Smooth muscle cell (in vitro differentiated cells): ENCODE measurements around the gene ADNP. TPM values are rescaled to one million over a fixed set of nuclear protein-coding genes. Genes with fewer than 3 reads are reported as not detected.

Experiments
- DNase-seq: peaks from one replicate; lab custom pipeline; 2025; ENCODE audit not compliant: unreplicated experiment; lab: John Stamatoyannopoulos, UW
- H2AFZ ChIP-seq: fragments of 200-600 bp; sonication (generic); 2 replicates; pipeline ENCODE4 v1.6.0; 2016; ENCODE audit warnings: antibody characterized with exemption, low read depth, mild to moderate bottlenecking
- H3F3A ChIP-seq: fragments of 200-600 bp; sonication (generic); 2 replicates; pipeline ENCODE4 v1.6.0; 2017; ENCODE audit warnings: antibody characterized with exemption, low read depth
- H3K27ac ChIP-seq: fragments of 200-600 bp; sonication (generic); 2 replicates; pipeline ENCODE4 v1.5.1; 2016; ENCODE audit warnings: low read depth, mild to moderate bottlenecking
- H3K27me3 ChIP-seq: fragments of 200-600 bp; sonication (generic); 2 replicates; pipeline ENCODE4 v1.6.1; 2016; ENCODE audit warnings: low read depth, mild to moderate bottlenecking
- H3K36me3 ChIP-seq: fragments of 200-600 bp; sonication (generic); 2 replicates; pipeline ENCODE4 v1.5.1; 2016; ENCODE audit warnings: low read depth
- H3K4me1 ChIP-seq: fragments of 200-600 bp; sonication (generic); 2 replicates; pipeline ENCODE4 v1.5.1; 2016; ENCODE audit warnings: low read depth
- H3K4me2 ChIP-seq: fragments of 200-600 bp; sonication (generic); 2 replicates; pipeline ENCODE4 v1.6.0; 2016; ENCODE audit warnings: mild to moderate bottlenecking
- H3K4me3 ChIP-seq: fragments of 200-600 bp; sonication (generic); 2 replicates; pipeline ENCODE4 v1.5.1; 2016; ENCODE audit warnings: mild to moderate bottlenecking
- H3K79me2 ChIP-seq: fragments of 200-600 bp; sonication (generic); 2 replicates; pipeline ENCODE4 v1.6.0; 2016; ENCODE audit warnings: low read depth, mild to moderate bottlenecking
- H3K9ac ChIP-seq: fragments of 200-600 bp; sonication (generic); 2 replicates; pipeline ENCODE4 v1.6.0; 2016; ENCODE audit warnings: low read depth
- H3K9me3 ChIP-seq: fragments of 200-600 bp; sonication (generic); replicated peaks from 2 replicates; pipeline ENCODE4 v1.5.1; 2016; ENCODE audit warnings: low read depth
- H4K20me1 ChIP-seq: fragments of 200-600 bp; sonication (generic); 2 replicates; pipeline ENCODE4 v1.6.0; 2016; ENCODE audit warnings: low read depth
- WGBS: methylation state at CpG from one replicate; pipeline ENCODE4 v1.1.7; 2016; ENCODE audit warnings: low lambda C conversion rate; 5-methylcytosine and 5-hydroxymethylcytosine counted together
- polyA plus RNA-seq: library from polyadenylated mRNA; unstranded; fragments of >200 nt; fragmentation: Nextera tagmentation; extraction: Ambion mirVana; gene quantifications from 2 replicates; pipeline ENCODE4 v1.2.1, GENCODE V29; 2016
- total RNA-seq: library from RNA; depleted of rRNA; stranded (reverse); fragments of >200 nt; gene quantifications from 2 replicates; pipeline ENCODE4 v1.2.3, GENCODE V29; 2014
- TF ChIP-seq, protein P1 (sequence below): fragments of 200-600 bp; sonication (generic); IDR thresholded peaks from 2 replicates; pipeline ENCODE4 v1.5.1; 2017; ENCODE audit warnings: borderline replicate concordance, mild to moderate bottlenecking, antibody characterized with exemption; ENCODE audit not compliant: insufficient read depth, poor library complexity, severe bottlenecking

The ADNP gene
- total and polyA plus RNA-seq, 2 experiments from 2014 or later = 14.2 to 57.4 TPM

DNA sequence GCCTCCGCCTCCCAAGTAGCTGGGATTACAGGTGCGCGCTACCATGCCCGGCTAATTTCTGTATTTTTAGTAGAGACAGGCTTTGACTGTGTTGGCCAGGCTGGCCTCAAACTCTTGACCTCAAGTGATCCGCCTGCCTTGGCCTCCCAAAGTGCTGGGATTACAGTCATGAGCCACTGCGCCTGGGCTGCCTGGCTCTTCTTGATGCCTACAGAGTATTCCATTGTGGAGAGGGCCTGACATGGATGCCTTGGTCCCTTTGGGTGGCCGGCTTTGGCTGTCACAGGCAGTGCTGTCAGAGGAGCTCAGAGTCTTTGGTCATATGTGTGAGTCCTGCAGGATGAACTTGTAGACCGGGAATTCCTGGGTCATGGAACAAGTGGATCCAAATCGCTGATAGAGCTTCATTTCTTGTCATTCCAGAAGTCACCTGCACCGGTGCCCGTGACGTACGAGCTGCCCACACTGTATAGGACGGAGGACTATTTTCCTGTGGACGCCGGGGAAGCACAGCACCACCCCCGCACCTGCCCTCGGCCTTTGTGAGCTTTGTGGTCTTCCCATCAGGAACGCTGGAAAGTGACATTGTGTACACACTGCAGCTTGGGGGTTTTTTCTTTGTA is 55.1 kb downstream of the ADNP start:
- no peaks in the 10 kb centered on the region for H3K9me3 ChIP-seq
- no peak overlapping the region for H3K27ac ChIP-seq
- H3K9ac ChIP-seq = no peak overlapping the region
- DNase-seq = no peak
- H3K27me3 ChIP-seq = no peaks in the 10 kb centered on the region
- 95% methylated on average over 19 of the region's 19 CpGs for WGBS
- no peak overlapping the region for H3K4me2 ChIP-seq
- H3K79me2 ChIP-seq = no peaks in the 10 kb centered on the region
- peaks cover 3% of the 10 kb centered on the region for H4K20me1 ChIP-seq
- no peak overlapping the region for H3K4me3 ChIP-seq
- H3K4me1 ChIP-seq = peaks cover 6% of the 10 kb centered on the region
- H3K36me3 ChIP-seq = no peaks in the 10 kb centered on the region
- TF ChIP-seq, protein P1, sequence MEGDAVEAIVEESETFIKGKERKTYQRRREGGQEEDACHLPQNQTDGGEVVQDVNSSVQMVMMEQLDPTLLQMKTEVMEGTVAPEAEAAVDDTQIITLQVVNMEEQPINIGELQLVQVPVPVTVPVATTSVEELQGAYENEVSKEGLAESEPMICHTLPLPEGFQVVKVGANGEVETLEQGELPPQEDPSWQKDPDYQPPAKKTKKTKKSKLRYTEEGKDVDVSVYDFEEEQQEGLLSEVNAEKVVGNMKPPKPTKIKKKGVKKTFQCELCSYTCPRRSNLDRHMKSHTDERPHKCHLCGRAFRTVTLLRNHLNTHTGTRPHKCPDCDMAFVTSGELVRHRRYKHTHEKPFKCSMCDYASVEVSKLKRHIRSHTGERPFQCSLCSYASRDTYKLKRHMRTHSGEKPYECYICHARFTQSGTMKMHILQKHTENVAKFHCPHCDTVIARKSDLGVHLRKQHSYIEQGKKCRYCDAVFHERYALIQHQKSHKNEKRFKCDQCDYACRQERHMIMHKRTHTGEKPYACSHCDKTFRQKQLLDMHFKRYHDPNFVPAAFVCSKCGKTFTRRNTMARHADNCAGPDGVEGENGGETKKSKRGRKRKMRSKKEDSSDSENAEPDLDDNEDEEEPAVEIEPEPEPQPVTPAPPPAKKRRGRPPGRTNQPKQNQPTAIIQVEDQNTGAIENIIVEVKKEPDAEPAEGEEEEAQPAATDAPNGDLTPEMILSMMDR = no peak
- no peak overlapping the region for H2AFZ ChIP-seq
- no peaks in the 10 kb centered on the region for H3F3A ChIP-seq

- TF ChIP-seq, protein P1 = no peak
- Histone ChIP-seq H3K4me1 (peaks cover 15% of the 10 kb centered on the region), H3K27ac (no peak overlapping the region), H2AFZ (no peak overlapping the region), H3K9me3 (no peaks in the 10 kb centered on the region), H3K36me3 (no peaks in the 10 kb centered on the region), H3K27me3 (no peaks in the 10 kb centered on the region), H3K9ac (no peak overlapping the region), H4K20me1 (no peaks in the 10 kb centered on the region), H3K79me2 (no peaks in the 10 kb centered on the region), H3F3A (no peaks in the 10 kb centered on the region), H3K4me2 (no peak overlapping the region), H3K4me3 (no peak overlapping the region)
- 95% methylated on average over 27 of the region's 28 CpGs for WGBS
- no peak for DNase-seq
Measured at GRCh38 chr20:50874758-50875665, 56.2 kb downstream of the ADNP start.

DNA sequence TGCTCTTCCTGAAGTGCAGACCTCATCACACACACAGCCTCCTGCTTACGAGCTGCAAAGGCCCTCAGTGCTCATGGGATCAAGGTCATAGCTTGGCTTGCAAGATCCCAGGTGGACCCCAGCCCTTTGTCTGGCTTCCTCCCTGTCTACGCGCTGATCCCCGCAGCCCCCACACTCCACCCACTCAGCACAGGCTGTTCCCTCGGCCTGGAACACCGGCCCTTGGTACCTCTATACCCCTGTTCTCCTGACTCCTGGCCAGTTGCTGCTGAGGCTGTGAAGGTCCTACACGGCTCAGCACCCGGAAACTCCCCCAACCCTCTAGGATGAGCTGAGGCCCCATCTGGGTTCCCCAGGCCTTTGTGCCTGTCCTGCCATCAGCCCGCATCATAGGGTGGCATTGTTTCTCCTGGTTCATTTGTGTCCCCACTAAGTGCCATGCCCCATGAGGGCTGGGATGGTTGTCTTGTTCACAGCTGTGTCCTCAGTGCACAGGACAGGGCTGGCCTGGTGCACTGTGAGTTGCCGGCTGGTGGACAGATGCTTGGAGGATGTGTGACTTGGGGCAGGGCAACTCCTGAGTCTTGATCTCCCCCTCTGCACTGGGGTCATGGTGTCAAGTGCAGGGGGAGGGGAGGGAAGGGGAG is 57.0 kb downstream of the ADNP start:
- Histone ChIP-seq H3K4me2 (no peak overlapping the region), H3K9me3 (no peaks in the 10 kb centered on the region), H3K79me2 (no peaks in the 10 kb centered on the region), H2AFZ (no peak overlapping the region), H3K9ac (no peak overlapping the region), H4K20me1 (no peaks in the 10 kb centered on the region), H3K27ac (no peak overlapping the region), H3K27me3 (no peaks in the 10 kb centered on the region), H3K36me3 (no peaks in the 10 kb centered on the region), H3K4me3 (no peak overlapping the region), H3F3A (no peaks in the 10 kb centered on the region), H3K4me1 (peaks cover 16% of the 10 kb centered on the region)
- TF ChIP-seq, protein P1 = no peak
- DNase-seq = no peak
- WGBS = 96% methylated on average over 10 of the region's 10 CpGs
